GM23248 (cell line): ENCODE results near the gene AGXT. TPM values are rescaled to one million over a fixed set of nuclear protein-coding genes. Genes with fewer than 3 reads are reported as not detected.

Experiments used
- DNase-seq: peaks from one replicate; pipeline ENCODE4 v3.0.0-alpha.2; 2015
- H2AFZ ChIP-seq: fragments of 200-600 bp; sonication (generic); 2 replicates; pipeline ENCODE4 v1.6.1; 2016; ENCODE audit warnings: antibody characterized with exemption
- H3F3A ChIP-seq: fragments of 200-600 bp; sonication (generic); 2 replicates; pipeline ENCODE4 v1.6.1; 2016; ENCODE audit warnings: mild to moderate bottlenecking, antibody characterized with exemption, mixed run types; ENCODE audit not compliant: insufficient read depth
- H3K27ac ChIP-seq: fragments of 200-600 bp; sonication (generic); 2 replicates; pipeline ENCODE4 v1.5.1; 2016; ENCODE audit warnings: mild to moderate bottlenecking
- H3K27me3 ChIP-seq: fragments of 200-600 bp; sonication (generic); replicated peaks from 2 replicates; pipeline ENCODE4 v1.6.1; 2016; ENCODE audit warnings: mild to moderate bottlenecking; ENCODE audit not compliant: insufficient read depth
- H3K36me3 ChIP-seq: fragments of 200-600 bp; sonication (generic); 2 replicates; pipeline ENCODE4 v1.6.1; 2016; ENCODE audit warnings: low read depth, mild to moderate bottlenecking
- H3K4me1 ChIP-seq: fragments of 200-600 bp; sonication (generic); 2 replicates; pipeline ENCODE4 v1.6.1; 2016; ENCODE audit warnings: mild to moderate bottlenecking; ENCODE audit not compliant: insufficient read depth
- H3K4me2 ChIP-seq: fragments of 200-600 bp; sonication (generic); one replicate; pipeline ENCODE4 v1.6.1; 2016; ENCODE audit warnings: mild to moderate bottlenecking; ENCODE audit not compliant: unreplicated experiment
- H3K4me3 ChIP-seq: fragments of 200-600 bp; sonication (generic); 2 replicates; pipeline ENCODE4 v1.5.1; 2016; ENCODE audit warnings: mild to moderate bottlenecking
- H3K79me2 ChIP-seq: fragments of 200-600 bp; sonication (generic); 2 replicates; pipeline ENCODE4 v1.6.1; 2016; ENCODE audit warnings: mild to moderate bottlenecking; ENCODE audit not compliant: insufficient read depth
- H3K9ac ChIP-seq: fragments of 200-600 bp; sonication (generic); 2 replicates; pipeline ENCODE4 v1.6.1; 2016; ENCODE audit warnings: mild to moderate bottlenecking
- H3K9me2 ChIP-seq: fragments of 200-600 bp; sonication (generic); 2 replicates; pipeline ENCODE4 v1.6.1; 2016; ENCODE audit warnings: mixed run types, mild to moderate bottlenecking, moderate library complexity; ENCODE audit not compliant: insufficient read depth
- H3K9me3 ChIP-seq: fragments of 200-600 bp; sonication (generic); one replicate; pipeline ENCODE4 v1.6.1; 2017; ENCODE audit warnings: low read depth
- H4K20me1 ChIP-seq: fragments of 200-600 bp; sonication (generic); 2 replicates; pipeline ENCODE4 v1.6.0; 2016; ENCODE audit not compliant: insufficient read depth
- EZH2 ChIP-seq: fragments of 200-600 bp; sonication (generic); IDR thresholded peaks from 2 replicates; pipeline ENCODE4 v1.6.1; 2018; ENCODE audit warnings: antibody characterized with exemption, mild to moderate bottlenecking; ENCODE audit not compliant: insufficient read depth, poor library complexity, severe bottlenecking
- EZH2phosphoT487 ChIP-seq: fragments of 200-600 bp; sonication (generic); IDR thresholded peaks from 2 replicates; pipeline ENCODE4 v1.6.1; 2018; ENCODE audit warnings: antibody characterized with exemption, moderate library complexity, mild to moderate bottlenecking, low read depth; ENCODE audit not compliant: insufficient read depth
- WGBS, 2 experiments: methylation state at CpG; one replicate each; pipeline ENCODE4 v1.1.6; 2015 to 2017; ENCODE audit warnings: low lambda C conversion rate in 2 of 2, low coverage in 1 of 2; ENCODE audit errors: missing lambda C conversion rate in 2 of 2; 5-methylcytosine and 5-hydroxymethylcytosine counted together
- in situ Hi-C: fragments of 300-500 bp; cut with MboI; formaldehyde crosslinking; loops from 2 replicates; pipeline ENCODE4 v1.15.0; 2020
- polyA plus RNA-seq: library from polyadenylated mRNA; unstranded; fragments of >200 nt; fragmentation: Nextera tagmentation; extraction: Ambion mirVana; gene quantifications from 2 replicates; pipeline ENCODE4 v1.2.1, GENCODE V29; 2016
- total RNA-seq: library from RNA; depleted of rRNA; stranded (reverse); fragments of >200 nt; shearing (Covaris generic); gene quantifications from 2 replicates; pipeline ENCODE4 v1.2.3, GENCODE V29; 2014

Gene AGXT
- total and polyA plus RNA-seq, 2 experiments from 2014 or later, result not detected

- in situ Hi-C loops, result no loop called here
- no peaks in the 10 kb centered on the region for H3K9me3 ChIP-seq
- DNase-seq, result peak; percentile 25
- no peak overlapping the region for H3K4me3 ChIP-seq
- no peak overlapping the region for H3K4me2 ChIP-seq
- H3K9me2 ChIP-seq, result no peaks in the 10 kb centered on the region
- H3K27me3 ChIP-seq, result peaks cover 48% of the 10 kb centered on the region
- H3K79me2 ChIP-seq, result no peaks in the 10 kb centered on the region
- peaks cover 9% of the 10 kb centered on the region for H3K4me1 ChIP-seq
- no peak overlapping the region for H3K9ac ChIP-seq
- no peak overlapping the region for H2AFZ ChIP-seq
- TF ChIP-seq EZH2 (no peak), EZH2phosphoT487 (no peak)
- H3K36me3 ChIP-seq, result no peaks in the 10 kb centered on the region
- WGBS, 2 experiments, result 75 to 76% methylated on average over 8 of the region's 8 CpGs
- no peak overlapping the region for H3K27ac ChIP-seq
- H4K20me1 ChIP-seq, result no peaks in the 10 kb centered on the region
- H3F3A ChIP-seq, result 0 out of 2 replicates have a peak, but pooled peaks cover 3% of the 10 kb centered on the region
Measured at GRCh38 chr2:240833724-240834285, 34.8 kb upstream of the AGXT start.

- H4K20me1 ChIP-seq, result no peaks in the 10 kb centered on the region
- no peaks in the 10 kb centered on the region for H3K9me2 ChIP-seq
- DNase-seq, result no peak
- peaks cover 9% of the 10 kb centered on the region for H3K4me1 ChIP-seq
- no peaks in the 10 kb centered on the region for H3K79me2 ChIP-seq
- no peak overlapping the region for H3K27ac ChIP-seq
- H3F3A ChIP-seq, result 0 out of 2 replicates have a peak, but pooled peaks cover 3% of the 10 kb centered on the region
- no peaks in the 10 kb centered on the region for H3K9me3 ChIP-seq
- no peak overlapping the region for H2AFZ ChIP-seq
- in situ Hi-C loops, result no loop called here
- TF ChIP-seq EZH2 (no peak), EZH2phosphoT487 (no peak)
- 72 to 78% methylated on average over 6 of the region's 6 CpGs for WGBS, 2 experiments
- H3K27me3 ChIP-seq, result peaks cover 41% of the 10 kb centered on the region
- no peak overlapping the region for H3K4me3 ChIP-seq
- H3K36me3 ChIP-seq, result no peaks in the 10 kb centered on the region
- H3K4me2 ChIP-seq, result no peak overlapping the region
- H3K9ac ChIP-seq, result no peak overlapping the region
Measured at GRCh38 chr2:240834377-240834975, 34.1 kb upstream of the AGXT start.

GRCh38 chr2:240835528-240835927 lies 33.1 kb upstream of the AGXT start:
- H3K9ac ChIP-seq, result no peak overlapping the region
- H3K4me3 ChIP-seq, result no peak overlapping the region

GRCh38 chr2:240836781-240837467 lies 31.7 kb upstream of the AGXT start:
- DNase-seq, result peak; percentile 92
- in situ Hi-C loops, result no loop called here
- peaks cover 9% of the 10 kb centered on the region for H3K4me1 ChIP-seq
- H4K20me1 ChIP-seq, result no peaks in the 10 kb centered on the region
- H3K27ac ChIP-seq, result no peak overlapping the region
- TF ChIP-seq EZH2 (no peak), EZH2phosphoT487 (no peak)
- H3K4me2 ChIP-seq, result peak overlapping the region; percentile 69
- H3K9me3 ChIP-seq, result no peaks in the 10 kb centered on the region
- H3K4me3 ChIP-seq, result no peak overlapping the region
- H3K79me2 ChIP-seq, result no peaks in the 10 kb centered on the region
- 10 to 12% methylated on average over 17 of the region's 17 CpGs for WGBS, 2 experiments
- H3K9ac ChIP-seq, result no peak overlapping the region
- no peak overlapping the region for H2AFZ ChIP-seq
- no peaks in the 10 kb centered on the region for H3K9me2 ChIP-seq
- H3F3A ChIP-seq, result 0 out of 2 replicates have a peak, but pooled peaks cover 3% of the 10 kb centered on the region
- H3K36me3 ChIP-seq, result no peaks in the 10 kb centered on the region
- H3K27me3 ChIP-seq, result peaks cover 16% of the 10 kb centered on the region

More at GRCh38 chr2:240835528-240835927, 33.1 kb upstream of the AGXT start:
- Histone ChIP-seq H3K27me3 (peaks cover 30% of the 10 kb centered on the region), H3K4me1 (peaks cover 9% of the 10 kb centered on the region), H3K9me2 (no peaks in the 10 kb centered on the region), H3K4me2 (no peak overlapping the region), H3F3A (0 out of 2 replicates have a peak, but pooled peaks cover 3% of the 10 kb centered on the region), H4K20me1 (no peaks in the 10 kb centered on the region), H2AFZ (no peak overlapping the region), H3K27ac (no peak overlapping the region), H3K36me3 (no peaks in the 10 kb centered on the region), H3K9me3 (no peaks in the 10 kb centered on the region), H3K79me2 (no peaks in the 10 kb centered on the region)
- no peak for TF ChIP-seq EZH2
- TF ChIP-seq EZH2phosphoT487, result no peak
- WGBS, 2 experiments, result 84% methylated on average over 9 of the region's 9 CpGs
- in situ Hi-C loops, result no loop called here
- DNase-seq, result no peak
